GM12891 (cell line): ENCODE measurements around the gene KLF5.
A peak's percentile ranks its signal among the peaks of the same experiment; 100 is the strongest.

Source experiments
- DNase-seq: peaks from one replicate; pipeline ENCODE4 v3.0.0; 2011; ENCODE audit warnings: low spot score; ENCODE audit not compliant: insufficient read length
- FAIRE-seq: peaks from 2 replicates; lab custom pipeline; 2011; peaks lifted over from hg19 to GRCh38; lab: Jason Lieb, UNC
- PAX5 ChIP-seq: IDR thresholded peaks from 2 replicates; pipeline ENCODE4 v1.6.1; 2011; ENCODE audit warnings: low read length, moderate library complexity, mild to moderate bottlenecking; ENCODE audit not compliant: insufficient read depth, severe bottlenecking
- POLR2A ChIP-seq: IDR thresholded peaks from 2 replicates; pipeline ENCODE4 v1.6.1; 2011; ENCODE audit warnings: low read depth, low read length, control low read depth
- POLR2AphosphoS5 ChIP-seq: IDR thresholded peaks from 2 replicates; pipeline ENCODE4 v1.6.1; 2011; ENCODE audit warnings: low read depth, low read length, control low read depth
- POU2F2 ChIP-seq: IDR thresholded peaks from 2 replicates; pipeline ENCODE4 v1.6.1; 2011; ENCODE audit warnings: low read depth, mild to moderate bottlenecking, control low read depth, low read length, moderate library complexity
- SPI1 ChIP-seq: IDR thresholded peaks from 2 replicates; pipeline ENCODE4 v1.6.1; 2011; ENCODE audit warnings: low read depth, low read length, control low read depth
- TAF1 ChIP-seq: IDR thresholded peaks from 2 replicates; pipeline ENCODE4 v1.6.1; 2011; ENCODE audit warnings: low read depth, low read length, control low read depth

KLF5 gene

DNA sequence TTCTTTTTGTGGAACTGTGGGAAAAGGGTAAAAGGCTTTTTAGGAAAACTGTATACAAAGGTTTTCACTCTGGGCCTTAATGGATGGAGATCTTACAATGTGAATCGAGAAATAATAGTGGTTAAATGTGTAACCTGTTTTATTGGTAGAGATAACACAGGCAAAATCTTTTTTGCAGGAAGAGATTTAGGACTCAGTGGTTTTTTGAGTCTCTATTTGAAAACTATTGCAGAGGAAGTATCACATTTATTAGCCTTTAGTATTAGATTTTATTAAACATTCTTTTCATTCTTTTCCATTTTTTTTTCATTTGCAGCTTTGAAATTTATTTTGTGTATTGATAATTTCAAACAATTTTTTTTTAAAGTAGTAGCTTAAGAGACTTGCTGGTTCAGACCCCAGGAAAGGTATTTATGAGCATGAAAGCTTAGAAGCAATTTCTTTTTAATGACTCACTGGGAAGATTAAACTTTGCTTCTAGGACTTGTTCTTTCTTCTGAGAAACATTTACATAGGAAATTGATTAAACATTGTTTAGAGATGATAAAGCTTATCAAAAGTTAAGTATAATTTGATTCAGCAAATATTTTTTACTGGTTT, 10.5 kb downstream of the KLF5 start:
- no peak for FAIRE-seq
- no peak for DNase-seq

DNA sequence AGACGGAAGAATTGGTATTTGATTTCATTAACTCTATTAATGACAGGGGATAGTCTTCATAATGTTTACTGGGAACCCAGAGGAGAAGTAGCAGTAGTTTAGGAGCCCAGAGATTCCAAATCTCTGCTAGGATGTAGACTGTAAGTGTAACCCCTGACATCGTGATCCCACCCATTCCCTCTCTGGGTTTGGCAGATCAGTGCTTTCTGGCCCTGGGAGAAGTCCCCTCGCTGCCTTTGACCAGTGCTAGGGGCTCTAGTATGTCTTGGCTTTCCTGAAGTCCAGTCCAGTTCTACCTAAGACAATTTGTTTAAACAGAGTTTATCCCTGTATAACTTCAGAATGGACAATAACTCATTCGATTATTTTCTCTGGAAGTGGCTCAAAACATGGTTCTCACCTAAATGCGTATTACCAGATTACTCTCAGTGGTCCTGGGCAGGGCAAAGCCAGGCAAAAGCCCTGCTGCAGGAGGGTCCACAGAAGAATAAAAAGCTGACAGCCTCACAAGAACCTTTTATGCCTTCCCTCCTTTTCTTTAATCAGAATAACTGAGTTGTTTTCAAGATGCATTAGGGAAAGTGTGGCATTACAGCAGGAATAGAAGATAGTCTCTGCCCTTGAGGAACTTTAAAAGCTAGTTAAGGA, 11.8 kb downstream of the KLF5 start:
- DNase-seq: no peak
- no peak for TF ChIP-seq TAF1
- FAIRE-seq: no peak

More for the DNA sequence above, 10.5 kb downstream of the KLF5 start:
- TF ChIP-seq PAX5: no peak
- no peak for TF ChIP-seq SPI1
- TF ChIP-seq POLR2A: no peak
- TF ChIP-seq POLR2AphosphoS5: no peak
- TF ChIP-seq POU2F2: no peak
- no peak for TF ChIP-seq TAF1

DNA sequence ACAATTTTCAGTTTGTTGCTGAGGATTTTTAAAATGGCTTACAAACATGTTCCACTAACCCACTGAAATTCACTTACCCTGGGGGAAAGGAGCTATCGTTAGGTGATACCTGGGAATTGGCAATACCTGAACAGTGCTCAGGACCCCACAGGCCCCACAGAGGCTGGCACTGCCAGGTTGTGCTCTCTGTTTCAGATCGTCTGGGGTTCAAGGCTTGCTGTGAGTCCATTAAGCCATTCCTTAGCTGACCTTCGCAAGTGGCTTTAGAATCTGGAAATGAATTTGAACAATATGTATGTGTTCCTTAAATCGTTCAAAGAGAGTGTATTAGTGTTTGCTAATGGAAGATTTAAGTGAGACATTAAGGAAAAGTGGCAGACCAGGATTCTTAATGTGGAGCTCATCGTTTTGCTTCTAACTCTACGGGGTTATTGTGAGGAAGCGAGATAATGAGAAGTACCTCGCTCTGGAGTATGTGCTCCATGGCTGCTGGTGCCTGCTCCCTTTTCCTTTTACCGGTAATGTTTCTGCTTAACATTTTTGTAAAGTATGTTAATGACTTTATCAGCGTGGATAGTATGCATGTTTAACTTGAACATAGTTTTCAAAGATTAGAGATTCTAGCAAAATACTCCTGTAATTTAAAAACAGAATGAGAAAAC, 13.6 kb downstream of the KLF5 start:
- peak; percentile 45 for FAIRE-seq

DNA sequence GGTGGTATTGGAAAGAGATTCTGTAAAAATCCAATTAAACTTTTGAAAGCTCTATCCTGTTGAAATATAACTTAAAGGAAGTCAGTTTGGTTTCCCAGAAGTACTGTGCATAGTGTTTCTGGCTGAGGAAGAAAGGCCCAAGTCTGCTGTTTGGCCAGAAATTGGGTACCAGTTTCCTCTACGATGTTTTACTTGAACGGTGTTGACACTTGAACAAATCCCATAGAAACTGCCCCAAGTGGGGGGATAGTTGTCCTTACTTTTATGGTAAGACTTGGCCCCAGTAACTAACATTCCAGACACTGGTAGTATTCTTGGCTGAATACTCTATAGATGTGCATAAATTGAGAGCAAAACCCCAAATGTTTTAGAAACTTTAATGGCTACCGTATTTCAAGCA, 14.2 kb downstream of the KLF5 start:
- TF ChIP-seq POU2F2: no peak
- no peak for TF ChIP-seq SPI1
- TF ChIP-seq POLR2A: no peak
- no peak for TF ChIP-seq POLR2AphosphoS5
- TF ChIP-seq PAX5: no peak
- TF ChIP-seq TAF1: no peak
- FAIRE-seq: no peak
- DNase-seq: no peak

More for the DNA sequence above, 13.6 kb downstream of the KLF5 start:
- no peak for DNase-seq
- TF ChIP-seq POU2F2 (no peak), POLR2AphosphoS5 (no peak), SPI1 (no peak), PAX5 (no peak), POLR2A (no peak)

DNA sequence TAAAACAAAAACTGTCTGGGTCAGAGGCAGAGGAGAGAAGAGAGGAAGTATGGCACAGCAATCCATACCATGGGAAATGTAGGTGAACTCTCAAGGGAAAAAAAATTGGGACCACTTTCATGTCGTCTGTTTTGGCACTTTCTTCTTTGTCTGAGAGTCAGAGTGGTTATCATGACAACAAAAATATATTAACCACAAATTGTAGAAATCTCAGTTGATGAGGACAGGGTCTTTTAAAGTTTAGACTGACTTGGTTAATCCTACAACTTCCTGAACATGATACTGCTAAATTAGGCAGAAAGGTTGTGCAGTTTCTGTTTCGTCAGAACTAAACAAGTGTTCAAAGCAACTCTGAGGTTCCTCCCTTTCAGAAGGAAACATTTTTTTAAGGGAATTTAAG, 15.2 kb downstream of the KLF5 start:
- no peak for DNase-seq
- TF ChIP-seq TAF1: no peak
- TF ChIP-seq SPI1: no peak
- no peak for TF ChIP-seq POU2F2
- no peak for TF ChIP-seq POLR2AphosphoS5
- TF ChIP-seq POLR2A: no peak
- no peak for TF ChIP-seq PAX5
- no peak for FAIRE-seq

DNA sequence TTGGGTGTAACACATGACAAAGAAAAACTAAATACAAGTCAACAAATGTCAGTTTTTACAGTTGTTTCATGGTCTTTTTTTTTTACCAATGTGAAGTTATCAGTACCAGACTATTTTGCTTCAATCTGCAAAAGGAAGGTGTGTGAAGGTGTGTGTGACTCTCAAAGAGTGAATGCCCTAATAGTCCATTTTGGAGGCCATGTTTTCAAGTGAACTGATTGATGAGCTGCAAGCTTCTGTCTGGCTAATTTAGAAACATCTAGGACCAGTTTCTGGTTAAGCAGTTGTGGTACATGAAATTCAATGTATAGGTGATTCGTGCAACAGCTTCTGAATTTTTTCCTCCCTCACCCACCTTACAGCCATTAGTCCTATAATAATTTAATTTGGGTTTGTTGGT, 16.1 kb downstream of the KLF5 start:
- no peak for FAIRE-seq
- TF ChIP-seq TAF1: no peak
- TF ChIP-seq SPI1: no peak
- TF ChIP-seq PAX5: no peak
- no peak for TF ChIP-seq POLR2A
- no peak for TF ChIP-seq POU2F2
- TF ChIP-seq POLR2AphosphoS5: no peak
- no peak for DNase-seq

DNA sequence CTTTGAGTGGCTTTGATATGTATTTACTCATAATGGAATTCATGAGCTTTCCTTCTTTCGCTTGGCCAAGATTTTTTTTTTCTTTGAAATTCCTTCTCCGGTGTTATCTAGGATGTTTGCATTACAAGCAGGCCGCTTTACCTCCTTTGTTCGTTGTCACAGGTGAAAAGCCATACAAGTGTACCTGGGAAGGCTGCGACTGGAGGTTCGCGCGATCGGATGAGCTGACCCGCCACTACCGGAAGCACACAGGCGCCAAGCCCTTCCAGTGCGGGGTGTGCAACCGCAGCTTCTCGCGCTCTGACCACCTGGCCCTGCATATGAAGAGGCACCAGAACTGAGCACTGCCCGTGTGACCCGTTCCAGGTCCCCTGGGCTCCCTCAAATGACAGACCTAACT, 16.7 kb downstream of the KLF5 start:
- DNase-seq: no peak

DNA sequence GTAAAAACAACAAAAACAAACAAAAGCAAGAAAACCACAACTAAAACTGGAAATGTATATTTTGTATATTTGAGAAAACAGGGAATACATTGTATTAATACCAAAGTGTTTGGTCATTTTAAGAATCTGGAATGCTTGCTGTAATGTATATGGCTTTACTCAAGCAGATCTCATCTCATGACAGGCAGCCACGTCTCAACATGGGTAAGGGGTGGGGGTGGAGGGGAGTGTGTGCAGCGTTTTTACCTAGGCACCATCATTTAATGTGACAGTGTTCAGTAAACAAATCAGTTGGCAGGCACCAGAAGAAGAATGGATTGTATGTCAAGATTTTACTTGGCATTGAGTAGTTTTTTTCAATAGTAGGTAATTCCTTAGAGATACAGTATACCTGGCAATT, 17.1 kb downstream of the KLF5 start:
- FAIRE-seq (no peak), DNase-seq (no peak)
- TF ChIP-seq TAF1 (no peak), POU2F2 (no peak)

More for the DNA sequence above, 16.7 kb downstream of the KLF5 start:
- FAIRE-seq: no peak
- TF ChIP-seq POU2F2 (no peak), POLR2AphosphoS5 (no peak), POLR2A (no peak), TAF1 (no peak), PAX5 (no peak), SPI1 (no peak)

DNA sequence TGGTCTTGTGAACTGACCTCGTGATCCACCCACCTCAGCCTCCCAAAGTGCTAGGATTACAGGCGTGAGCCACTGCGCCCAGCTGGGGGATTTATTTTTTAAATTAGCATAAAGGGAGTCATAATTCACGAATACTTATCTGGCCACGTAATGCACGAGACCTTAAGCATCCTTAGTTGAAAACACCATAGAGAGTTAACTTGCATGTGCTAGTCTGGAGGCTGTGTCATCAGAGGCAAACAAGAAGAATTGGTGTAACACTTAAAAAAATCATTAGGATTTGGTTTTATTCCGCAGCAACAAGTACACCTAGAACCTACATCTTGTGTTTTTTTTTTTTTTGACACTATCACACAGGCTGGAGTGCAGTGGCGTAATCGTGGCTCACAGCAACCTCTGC, 19.1 kb downstream of the KLF5 start:
- TF ChIP-seq POLR2AphosphoS5: no peak
- no peak for TF ChIP-seq SPI1
- no peak for TF ChIP-seq POU2F2
- FAIRE-seq (no peak), DNase-seq (no peak)

DNA sequence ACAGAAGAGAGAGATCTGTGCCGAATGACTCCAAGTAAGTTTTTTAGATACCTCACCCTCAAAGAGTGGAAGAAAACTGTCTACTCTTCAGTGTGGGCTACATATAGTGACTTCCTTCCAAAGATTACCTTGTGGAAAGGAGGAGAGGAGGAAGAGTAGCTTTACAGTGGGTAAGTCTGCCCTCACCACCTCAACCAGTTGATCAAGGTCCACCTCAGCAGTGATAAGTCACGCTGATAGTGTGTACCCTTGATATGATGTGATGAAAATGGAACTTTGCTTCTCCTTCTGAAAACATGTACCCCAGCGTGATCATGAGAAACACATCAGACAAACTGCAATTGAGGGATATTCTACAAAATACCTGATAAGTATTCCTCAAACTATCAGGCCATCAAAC, 20.6 kb downstream of the KLF5 start:
- DNase-seq: no peak
- FAIRE-seq: no peak
- TF ChIP-seq PAX5 (no peak), TAF1 (no peak), POLR2A (no peak), SPI1 (no peak), POLR2AphosphoS5 (no peak), POU2F2 (no peak)
